ENCODE data around the gene KRTAP12-1. TPM values are rescaled to one million over a fixed set of nuclear protein-coding genes. Genes with fewer than 3 reads are reported as not detected.
"Not testable (repeated sequence)": the region's sequence is repeated elsewhere in the genome, so short reads cannot be mapped to it uniquely, and the experiment has no call there.

Gene KRTAP12-1
- total RNA-seq, 1 donor: not detected

DNA sequence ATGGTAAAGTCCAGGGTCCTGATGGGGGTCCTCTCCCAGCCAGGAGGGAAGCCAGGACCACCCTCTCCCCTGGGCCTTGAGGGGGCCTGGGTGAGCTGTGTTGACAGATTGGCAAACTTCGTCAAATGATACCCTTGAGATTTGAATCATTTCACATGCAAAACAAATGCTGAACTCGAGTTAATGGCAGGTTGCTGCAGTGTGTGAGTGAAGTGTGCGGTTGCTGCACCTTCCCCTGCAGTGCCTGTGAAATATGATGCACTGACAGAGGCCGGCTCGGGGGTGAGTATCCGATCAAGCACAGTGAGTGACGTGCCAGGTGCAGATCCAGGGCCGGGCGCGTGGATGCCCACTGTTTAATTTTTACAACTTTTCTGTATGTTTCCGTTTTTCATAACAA lies 5.7 kb upstream of the KRTAP12-1 start:
- Histone ChIP-seq H3K27ac (ENCODE audit: low read depth, low read length) (no peak overlapping the region), H3K9me3 (ENCODE audit: low read depth, low read length) (no peaks in the 10 kb centered on the region), H2AFZ (ENCODE audit: low read length) (no peak overlapping the region), H3K27me3 (ENCODE audit: insufficient read depth, low read length) (peaks cover 18% of the 10 kb centered on the region), H3K4me3 (ENCODE audit: insufficient read depth, low read length) (no peak overlapping the region), H3K36me3 (ENCODE audit: insufficient read depth, low read length) (no peaks in the 10 kb centered on the region), H3K4me2 (ENCODE audit: insufficient read depth, low read length) (no peak overlapping the region), H4K20me1 (ENCODE audit: insufficient read depth, low read length) (no peaks in the 10 kb centered on the region), H3K79me2 (ENCODE audit: insufficient read depth, low read length) (no peaks in the 10 kb centered on the region), H3K4me1 (ENCODE audit: insufficient read depth, low read length) (no peaks in the 10 kb centered on the region)
- DNase-seq (ENCODE audit: insufficient read length, low spot score, missing footprints): no peak
- TF ChIP-seq, protein P1, sequence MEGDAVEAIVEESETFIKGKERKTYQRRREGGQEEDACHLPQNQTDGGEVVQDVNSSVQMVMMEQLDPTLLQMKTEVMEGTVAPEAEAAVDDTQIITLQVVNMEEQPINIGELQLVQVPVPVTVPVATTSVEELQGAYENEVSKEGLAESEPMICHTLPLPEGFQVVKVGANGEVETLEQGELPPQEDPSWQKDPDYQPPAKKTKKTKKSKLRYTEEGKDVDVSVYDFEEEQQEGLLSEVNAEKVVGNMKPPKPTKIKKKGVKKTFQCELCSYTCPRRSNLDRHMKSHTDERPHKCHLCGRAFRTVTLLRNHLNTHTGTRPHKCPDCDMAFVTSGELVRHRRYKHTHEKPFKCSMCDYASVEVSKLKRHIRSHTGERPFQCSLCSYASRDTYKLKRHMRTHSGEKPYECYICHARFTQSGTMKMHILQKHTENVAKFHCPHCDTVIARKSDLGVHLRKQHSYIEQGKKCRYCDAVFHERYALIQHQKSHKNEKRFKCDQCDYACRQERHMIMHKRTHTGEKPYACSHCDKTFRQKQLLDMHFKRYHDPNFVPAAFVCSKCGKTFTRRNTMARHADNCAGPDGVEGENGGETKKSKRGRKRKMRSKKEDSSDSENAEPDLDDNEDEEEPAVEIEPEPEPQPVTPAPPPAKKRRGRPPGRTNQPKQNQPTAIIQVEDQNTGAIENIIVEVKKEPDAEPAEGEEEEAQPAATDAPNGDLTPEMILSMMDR (IDR thresholded peaks at IDR 0.05; ENCODE audit: extremely low read depth, low read depth, low read length): no peak

DNA sequence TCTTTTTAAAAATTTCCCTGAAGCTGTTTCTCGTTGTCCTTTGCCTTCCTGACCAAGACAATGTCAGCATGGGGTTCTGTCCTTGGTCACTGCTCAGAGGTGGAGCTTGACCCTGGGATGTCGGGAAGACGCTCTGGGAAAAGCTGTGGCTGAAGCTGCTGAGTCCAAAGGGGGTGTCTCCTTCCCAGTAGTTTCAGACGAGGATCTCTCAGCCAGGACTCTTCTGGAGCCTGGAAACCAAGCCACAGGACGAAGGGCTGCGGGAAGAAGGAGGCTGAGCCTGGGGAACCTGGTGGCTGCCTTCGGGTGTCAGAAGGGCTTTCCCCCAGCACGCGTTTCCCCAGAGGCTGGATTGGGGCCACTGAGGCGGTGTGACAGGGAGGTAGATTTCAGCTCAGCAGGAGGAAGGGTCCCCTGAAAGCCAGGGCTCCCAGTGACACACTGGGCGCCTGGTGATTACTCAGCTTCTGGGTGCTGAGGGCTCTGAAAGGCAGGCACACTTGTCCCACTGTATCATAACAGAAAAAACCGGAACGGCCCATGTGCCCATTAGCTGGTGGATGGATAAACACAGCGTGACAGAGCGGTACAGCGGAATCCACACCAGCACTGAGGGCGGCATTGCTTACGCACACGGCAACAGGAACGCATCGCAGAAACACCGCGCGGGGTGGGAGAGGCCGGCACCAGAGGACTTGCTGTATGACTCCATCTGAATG lies 5.0 kb upstream of the KRTAP12-1 start:
- H3K27ac ChIP-seq (ENCODE audit: low read depth, low read length): no peak overlapping the region
- no peaks in the 10 kb centered on the region for H4K20me1 ChIP-seq (ENCODE audit: insufficient read depth, low read length)
- TF ChIP-seq, protein P1 (IDR thresholded peaks at IDR 0.05; ENCODE audit: extremely low read depth, low read depth, low read length): no peak
- H3K4me1 ChIP-seq (ENCODE audit: insufficient read depth, low read length): no peaks in the 10 kb centered on the region
- H3K36me3 ChIP-seq (ENCODE audit: insufficient read depth, low read length): no peaks in the 10 kb centered on the region
- H2AFZ ChIP-seq (ENCODE audit: low read length): no peak overlapping the region
- no peaks in the 10 kb centered on the region for H3K9me3 ChIP-seq (ENCODE audit: low read depth, low read length)
- H3K27me3 ChIP-seq (ENCODE audit: insufficient read depth, low read length): peaks cover 18% of the 10 kb centered on the region
- H3K4me3 ChIP-seq (ENCODE audit: insufficient read depth, low read length): no peak overlapping the region
- no peaks in the 10 kb centered on the region for H3K79me2 ChIP-seq (ENCODE audit: insufficient read depth, low read length)
- DNase-seq (ENCODE audit: insufficient read length, low spot score, missing footprints): no peak
- H3K4me2 ChIP-seq (ENCODE audit: insufficient read depth, low read length): no peak overlapping the region

DNA sequence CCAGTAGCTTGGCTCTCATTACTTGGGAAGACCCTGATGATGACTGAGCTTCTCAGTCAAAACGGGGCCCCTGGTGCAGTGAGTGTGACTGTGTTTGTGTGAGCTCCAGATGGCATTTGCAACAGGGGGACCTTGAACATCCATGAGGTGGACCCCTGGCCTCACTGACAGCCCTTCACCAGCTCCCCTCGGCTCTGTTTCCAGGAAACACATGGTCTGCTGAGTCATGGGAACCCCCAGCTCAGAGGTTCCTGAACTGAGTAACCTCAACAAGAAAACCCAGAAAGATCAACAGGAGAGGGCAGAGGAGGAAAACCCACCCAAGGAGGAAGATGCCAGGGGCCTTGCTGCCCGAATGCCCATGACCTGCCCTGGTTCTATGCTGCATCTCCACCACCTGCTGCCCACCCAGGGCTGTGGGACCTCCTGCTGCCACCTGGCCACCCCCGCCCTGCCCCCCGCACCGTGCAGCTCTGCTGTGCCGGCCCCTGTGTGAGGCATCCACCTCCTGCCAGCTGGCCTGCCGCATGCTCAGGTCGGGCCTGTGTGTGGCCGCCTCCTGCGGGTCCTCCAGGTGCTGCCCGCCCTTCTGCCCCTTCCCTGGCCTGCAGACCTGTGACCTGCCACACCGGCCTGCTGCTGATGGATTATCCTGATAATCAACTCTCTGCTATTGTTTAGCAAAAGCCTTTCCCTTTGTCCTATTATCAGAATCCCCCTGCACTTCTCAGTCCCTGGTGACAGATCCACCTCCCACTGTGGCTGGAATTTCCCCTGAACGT lies 4.2 kb upstream of the KRTAP12-1 start:
- no peak for DNase-seq (ENCODE audit: insufficient read length, low spot score, missing footprints)
- Histone ChIP-seq H2AFZ (ENCODE audit: low read length) (no peak overlapping the region), H3K9me3 (ENCODE audit: low read depth, low read length) (no peaks in the 10 kb centered on the region), H3K79me2 (ENCODE audit: insufficient read depth, low read length) (no peaks in the 10 kb centered on the region), H3K27ac (ENCODE audit: low read depth, low read length) (no peak overlapping the region), H3K4me1 (ENCODE audit: insufficient read depth, low read length) (no peaks in the 10 kb centered on the region), H3K27me3 (ENCODE audit: insufficient read depth, low read length) (peaks cover 18% of the 10 kb centered on the region), H4K20me1 (ENCODE audit: insufficient read depth, low read length) (no peaks in the 10 kb centered on the region), H3K4me3 (ENCODE audit: insufficient read depth, low read length) (no peak overlapping the region), H3K36me3 (ENCODE audit: insufficient read depth, low read length) (no peaks in the 10 kb centered on the region), H3K4me2 (ENCODE audit: insufficient read depth, low read length) (no peak overlapping the region)
- TF ChIP-seq, protein P1 (IDR thresholded peaks at IDR 0.05; ENCODE audit: extremely low read depth, low read depth, low read length): no peak

DNA sequence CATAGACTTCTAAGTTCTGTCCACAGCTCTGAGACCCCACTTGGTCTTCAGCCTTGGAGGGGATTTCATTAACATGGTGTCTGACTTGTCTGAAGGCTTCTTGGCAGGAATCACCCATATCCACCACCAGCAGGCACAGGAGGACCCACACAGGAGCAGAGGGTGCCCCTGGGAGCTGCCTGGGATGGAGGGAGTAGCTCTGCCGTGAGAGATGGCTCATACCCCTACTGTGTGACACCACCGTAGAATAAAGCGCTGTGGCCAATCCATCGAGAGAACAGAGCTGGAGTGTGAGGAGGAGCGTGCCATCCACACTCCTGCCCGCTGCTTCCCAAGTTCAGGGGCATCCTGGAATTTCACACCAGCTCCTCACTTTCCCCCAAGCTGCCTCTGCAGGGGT lies 3.1 kb upstream of the KRTAP12-1 start:
- not testable (repeated sequence) for H2AFZ ChIP-seq (ENCODE audit: low read length); H3K4me2 ChIP-seq (ENCODE audit: insufficient read depth, low read length); H3K9me3 ChIP-seq (ENCODE audit: low read depth, low read length); H3K4me1 ChIP-seq (ENCODE audit: insufficient read depth, low read length); H3K79me2 ChIP-seq (ENCODE audit: insufficient read depth, low read length); DNase-seq (ENCODE audit: insufficient read length, low spot score, missing footprints); H3K4me3 ChIP-seq (ENCODE audit: insufficient read depth, low read length); H3K36me3 ChIP-seq (ENCODE audit: insufficient read depth, low read length); H4K20me1 ChIP-seq (ENCODE audit: insufficient read depth, low read length); H3K27ac ChIP-seq (ENCODE audit: low read depth, low read length)
- H3K27me3 ChIP-seq (ENCODE audit: insufficient read depth, low read length): peaks cover 12% of the 10 kb centered on the region
